HG02885 (cell line): ENCODE results near the gene HCAR2.
"Not testable (repeated sequence)": the region's sequence is repeated elsewhere in the genome, so short reads cannot be mapped to it uniquely, and the experiment has no call there.

Experiments
- ATAC-seq: cut with Tn5 transposase; IDR thresholded peaks from one replicate; pipeline ENCODE4 v1.9.1; 2021; ENCODE audit warnings: mild to moderate bottlenecking; ENCODE audit not compliant: unreplicated experiment, poor library complexity

Gene HCAR2

DNA sequence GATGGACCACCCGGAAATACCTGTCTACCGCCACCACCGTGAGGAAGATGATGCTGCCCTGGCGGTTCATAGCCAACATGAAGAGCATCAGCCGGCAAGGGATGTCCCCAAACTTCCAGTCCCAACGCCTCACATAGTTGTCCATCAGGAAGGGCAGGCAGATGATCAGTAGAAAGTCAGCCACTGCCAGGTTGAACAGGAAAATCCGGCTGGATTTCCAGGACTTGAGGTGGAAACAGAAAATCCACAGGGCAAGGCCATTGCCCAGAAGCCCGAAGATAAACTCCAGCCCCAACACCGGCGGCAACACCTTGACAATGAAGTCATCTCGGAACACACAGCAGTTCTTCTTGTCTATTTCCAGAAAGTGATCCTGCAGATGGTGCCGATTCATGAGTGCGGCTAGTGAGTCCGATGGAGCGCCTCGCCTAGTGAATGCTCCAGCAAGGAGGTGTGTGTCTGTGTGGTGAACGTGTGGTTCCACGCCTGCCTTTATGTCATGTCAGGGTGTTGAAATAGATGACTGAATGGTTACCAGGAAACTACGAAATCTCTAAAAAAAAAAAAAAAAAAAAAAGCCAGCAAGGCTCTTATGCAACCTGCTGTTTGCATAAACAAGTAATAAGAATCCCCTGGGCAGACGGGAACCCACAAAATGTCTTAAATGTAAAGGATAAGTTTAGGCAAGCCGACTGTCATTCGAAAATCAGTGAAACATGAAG lies at the start of gene HCAR2:
HCAR2 (minus strand) TSS at position 468 of the 722 bp plus-strand sequence; CDS start at position 394, 74 bp downstream.
- not testable (repeated sequence) for ATAC-seq

- ATAC-seq, result peak; percentile 95
Observed at GRCh38 chr12:122752464-122753318, 49.5 kb upstream of the HCAR2 start, which contains the start of gene DENR. DENR (plus strand) TSS chr12:122752824; CDS start chr12:122753702, 878 bp downstream.

GRCh38 chr12:122750781-122751515 lies 47.8 kb upstream of the HCAR2 start:
- ATAC-seq, result not testable (repeated sequence)

GRCh38 chr12:122749569-122750332 lies 46.6 kb upstream of the HCAR2 start:
- ATAC-seq, result no peak

- no peak for ATAC-seq
Observed at GRCh38 chr12:122747224-122748135, 44.3 kb upstream of the HCAR2 start.

DNA sequence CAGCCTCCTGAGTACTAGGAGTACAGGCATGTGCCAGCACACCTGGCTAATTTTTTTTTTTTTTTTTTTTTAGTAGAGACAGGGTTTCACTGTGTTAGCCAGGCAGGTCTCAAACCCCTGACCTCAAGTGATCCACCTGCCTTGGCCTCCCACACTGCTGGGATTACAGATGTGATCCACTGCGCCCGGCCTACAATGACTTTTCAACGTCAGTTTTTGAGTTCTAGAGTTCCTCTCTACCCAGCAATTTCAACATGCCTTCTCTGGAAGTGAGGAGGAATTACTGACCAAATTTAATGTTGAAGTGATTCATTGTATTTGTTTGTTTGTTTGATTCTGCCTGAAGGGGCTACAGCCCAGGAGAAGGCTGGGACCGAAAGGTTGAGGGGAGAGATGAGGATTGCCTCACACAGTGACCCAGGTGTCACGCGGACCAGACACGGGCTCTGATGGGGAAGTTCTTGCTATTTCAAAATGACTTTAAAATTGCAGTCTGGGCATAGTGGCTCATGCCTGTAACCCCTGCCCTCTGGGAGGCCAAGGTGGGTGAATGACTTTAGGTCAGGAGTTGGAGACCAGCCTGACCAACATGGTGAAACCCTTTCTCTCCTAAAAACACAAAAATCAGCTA lies 40.9 kb upstream of the HCAR2 start:
- no peak for ATAC-seq

DNA sequence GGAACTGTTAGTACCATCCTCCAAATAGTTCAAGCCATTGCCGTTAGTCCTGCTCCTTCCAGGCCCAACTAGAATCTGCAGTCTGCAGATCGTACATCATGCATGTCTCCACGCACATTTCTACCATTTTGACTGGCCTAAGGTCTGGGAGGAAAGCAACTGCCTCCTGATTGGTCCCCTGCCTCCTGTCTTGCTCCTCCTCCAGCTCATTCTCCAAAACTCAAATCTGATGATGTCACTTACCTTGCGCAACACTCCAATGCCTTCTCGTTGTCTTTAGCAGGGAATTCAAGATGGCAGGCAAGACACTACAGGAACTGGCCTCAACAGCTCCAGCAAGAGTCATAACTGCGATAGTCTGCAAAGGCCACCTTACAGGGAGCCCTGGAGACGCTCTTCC lies 37.2 kb upstream of the HCAR2 start:
- no peak for ATAC-seq

DNA sequence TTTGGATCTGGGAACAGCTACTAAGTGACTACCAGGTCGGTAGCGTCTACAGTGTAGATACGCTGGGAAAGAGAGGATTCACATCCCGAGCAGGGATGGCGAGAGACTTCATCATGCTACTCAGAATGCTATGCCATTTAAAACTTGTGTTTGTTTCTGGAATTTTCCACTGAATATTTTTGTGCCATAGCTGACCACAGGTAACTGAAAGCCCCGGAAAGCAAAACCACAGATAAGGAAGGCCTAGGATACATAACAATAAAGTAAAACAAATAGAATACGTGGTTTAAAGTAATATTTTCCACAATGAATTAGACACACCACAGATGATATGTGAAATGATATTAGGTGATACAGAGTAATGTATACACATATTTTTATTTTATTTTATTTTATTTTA lies 35.4 kb upstream of the HCAR2 start:
- ATAC-seq, result no peak

DNA sequence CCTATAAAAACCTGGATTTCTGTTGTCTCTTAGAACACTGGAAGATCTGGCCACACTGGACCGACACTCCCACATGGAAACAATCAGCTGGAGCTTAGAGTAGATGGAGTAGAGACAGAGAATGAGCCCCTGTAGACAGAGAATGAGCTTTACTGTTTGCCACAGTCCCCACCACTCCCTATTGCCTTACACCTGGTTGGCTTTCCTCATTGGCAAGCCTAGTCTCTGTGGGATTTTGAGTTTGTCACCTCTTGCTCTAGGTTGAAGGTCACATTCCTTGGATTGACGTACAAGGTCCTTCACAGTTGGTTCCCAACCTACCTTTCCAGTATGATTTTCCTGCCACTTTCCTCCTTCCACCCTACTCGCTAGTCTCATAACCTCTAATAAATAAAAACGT lies 29.5 kb upstream of the HCAR2 start:
- ATAC-seq, result no peak

DNA sequence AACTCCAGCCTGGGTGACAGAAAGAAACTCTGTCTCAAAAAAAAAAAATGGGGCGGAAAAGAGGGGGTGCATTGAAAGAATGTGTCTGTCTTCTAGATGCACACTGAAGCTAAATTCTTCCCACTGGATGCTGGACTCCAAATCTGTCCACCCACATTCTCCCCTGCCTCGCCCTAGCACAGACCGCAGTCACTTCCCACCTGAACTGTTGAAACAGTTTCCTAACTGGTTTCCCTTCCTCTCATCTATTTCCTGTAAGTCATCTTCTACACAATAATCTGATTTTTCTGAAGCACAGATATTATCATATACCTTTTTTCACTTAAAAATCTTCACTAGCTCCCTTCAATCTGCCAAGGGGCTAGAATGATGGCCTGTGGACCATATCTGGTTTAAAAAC lies 29.0 kb upstream of the HCAR2 start:
- no peak for ATAC-seq

GRCh38 chr12:122730215-122731014 lies 27.3 kb upstream of the HCAR2 start, which contains the start of gene HCAR1:
HCAR1 (minus strand) TSS chr12:122730844; CDS start chr12:122730339, 505 bp downstream.
- ATAC-seq, result no peak

- no peak for ATAC-seq
Observed at GRCh38 chr12:122729583-122730214, 26.5 kb upstream of the HCAR2 start.

DNA sequence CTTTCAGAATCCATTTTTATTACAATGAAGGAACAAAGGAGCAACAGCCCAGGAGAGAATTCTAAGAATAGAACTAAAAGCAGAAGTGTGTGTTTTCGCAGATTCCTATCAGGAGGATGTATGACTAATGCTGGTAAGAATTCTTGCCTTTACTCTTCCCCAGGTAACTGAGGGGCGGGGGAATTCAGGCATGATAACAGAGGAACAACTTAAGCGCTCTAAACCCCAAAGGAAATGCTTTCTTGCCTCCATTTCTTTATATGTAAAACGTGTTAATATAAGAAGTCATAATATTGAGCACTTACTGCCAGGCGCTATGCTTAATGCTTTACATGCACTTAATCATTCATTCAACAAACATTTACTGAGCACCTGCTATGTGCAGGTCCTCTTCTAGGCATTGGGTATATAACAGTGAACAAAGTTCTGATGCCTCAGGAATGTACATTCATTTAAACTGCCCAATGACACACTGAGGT lies 23.0 kb upstream of the HCAR2 start:
- peak; percentile 48 for ATAC-seq

GRCh38 chr12:122725452-122726079 lies 22.4 kb upstream of the HCAR2 start:
- ATAC-seq, result no peak

- no peak for ATAC-seq
Observed at GRCh38 chr12:122724641-122725243, 21.6 kb upstream of the HCAR2 start.

GRCh38 chr12:122722387-122722786 lies 19.2 kb upstream of the HCAR2 start:
- no peak for ATAC-seq
